Ovary (tissue), 3 donors: Measurements from ENCODE around the gene PAFAH1B1.

Experiments
- CTCF ChIP-seq, 3 donors: fragments of 450-650 bp in 2 of 3; fragments of 200-600 bp in 1 of 3; IDR thresholded peaks; one replicate each; pipeline versions ENCODE4 v1.5.1 to v1.8.0; 2016 to 2022; ENCODE audit warnings: antibody characterized with exemption in 3 of 3, mild to moderate bottlenecking in 1 of 3
- EP300 ChIP-seq: sonication (generic); formaldehyde crosslinking; IDR thresholded peaks from one replicate; pipeline ENCODE4 v1.6.1; 2017; ENCODE audit warnings: antibody characterized with exemption
- POLR2A ChIP-seq: fragments of 450-650 bp; IDR thresholded peaks from one replicate; pipeline ENCODE4 v1.6.1; 2017; ENCODE audit warnings: antibody characterized with exemption, mild to moderate bottlenecking, moderate library complexity
- donor health status: DM: no; HTN: no; CAD: no.

DNA sequence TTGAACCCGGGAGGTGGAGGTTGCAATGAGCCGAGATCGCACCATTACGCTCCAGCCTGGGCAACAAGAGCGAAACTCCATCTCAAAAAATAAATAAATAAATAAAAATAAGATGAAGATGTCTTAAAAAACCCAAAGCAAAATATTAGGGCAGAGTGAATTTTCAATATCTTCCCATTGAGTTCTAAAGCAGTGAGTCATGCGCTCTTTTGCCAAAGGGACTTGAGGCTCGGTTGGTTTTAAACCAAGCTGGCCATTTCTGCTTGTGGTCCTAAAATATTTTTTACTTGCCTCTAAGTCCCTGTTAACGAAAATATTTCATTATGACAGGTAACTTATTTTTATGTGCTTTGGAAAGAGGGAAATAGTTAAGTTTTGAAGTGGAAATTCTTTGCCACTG is 4.7 kb downstream of the PAFAH1B1 start:
- TF ChIP-seq POLR2A = no peak
- TF ChIP-seq CTCF (IDR thresholded peaks at IDR 0.05) = no peak
- no peak for TF ChIP-seq EP300
